GM19463 (cell line): ENCODE results near the gene LRP1.

Experiments
- ATAC-seq: cut with Tn5 transposase; IDR thresholded peaks from one replicate; pipeline ENCODE4 v1.9.1; 2021; ENCODE audit warnings: mild to moderate bottlenecking, moderate library complexity; ENCODE audit not compliant: unreplicated experiment

LRP1 gene

DNA sequence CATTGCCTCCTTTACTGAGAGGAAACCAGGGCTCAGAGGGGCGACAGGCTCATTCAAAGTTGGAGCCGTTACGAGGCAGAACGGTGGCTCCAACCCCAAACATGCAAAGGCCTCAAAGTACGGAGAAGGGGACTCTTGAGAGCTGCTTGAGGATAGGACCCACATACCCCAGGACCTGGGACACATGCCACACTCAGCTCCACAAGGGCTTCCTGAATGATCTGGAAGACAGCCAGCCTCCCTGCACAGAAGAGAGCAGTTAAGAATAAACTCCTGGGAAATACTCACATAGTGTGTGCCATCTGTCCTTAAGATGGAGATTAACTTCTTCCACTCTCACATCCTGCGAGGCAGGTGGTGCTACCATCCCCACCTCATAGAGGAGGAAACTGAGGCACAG is 61.8 kb downstream of the LRP1 start:
- no peak for ATAC-seq

- no peak for ATAC-seq
Measured at GRCh38 chr12:57190821-57191220, 62.5 kb downstream of the LRP1 start.

DNA sequence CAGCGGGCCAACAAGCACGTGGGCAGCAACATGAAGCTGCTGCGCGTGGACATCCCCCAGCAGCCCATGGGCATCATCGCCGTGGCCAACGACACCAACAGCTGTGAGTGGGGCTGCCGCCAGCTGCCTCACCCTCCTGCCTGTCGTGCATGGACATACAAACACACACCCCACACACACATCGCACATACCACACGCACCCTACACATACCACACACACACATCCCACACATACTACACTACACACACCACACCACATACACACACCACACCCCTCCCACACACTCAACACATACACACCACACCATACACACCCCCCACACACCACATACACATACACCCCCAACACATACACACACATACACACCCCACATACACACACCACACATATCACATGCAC is 63.1 kb downstream of the LRP1 start:
- ATAC-seq: no peak

GRCh38 chr12:57192920-57193319 is 64.6 kb downstream of the LRP1 start:
- ATAC-seq: no peak

DNA sequence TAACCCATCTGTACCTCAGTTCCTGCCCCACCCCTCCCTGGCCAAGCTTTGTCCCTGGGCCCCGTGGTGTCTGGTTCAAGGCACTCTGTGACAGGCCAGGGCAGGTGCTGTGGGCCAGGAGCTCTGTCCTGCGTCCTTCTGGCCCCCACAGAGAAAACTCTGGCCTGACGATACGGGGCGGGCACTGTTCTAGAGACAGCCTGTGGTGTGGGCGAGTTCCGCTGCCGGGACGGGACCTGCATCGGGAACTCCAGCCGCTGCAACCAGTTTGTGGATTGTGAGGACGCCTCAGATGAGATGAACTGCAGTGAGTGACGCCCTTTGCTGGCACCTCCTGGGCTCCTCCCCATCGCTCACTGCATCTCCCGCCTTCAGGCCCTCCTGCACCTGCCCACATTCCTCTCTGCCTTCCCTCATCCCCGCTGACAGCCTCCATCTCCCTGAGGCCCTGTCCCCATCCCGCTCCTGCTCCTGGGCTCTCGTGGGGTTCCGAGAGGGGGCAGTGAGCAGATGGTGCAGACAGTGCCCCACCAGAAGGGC is 65.5 kb downstream of the LRP1 start:
- no peak for ATAC-seq

DNA sequence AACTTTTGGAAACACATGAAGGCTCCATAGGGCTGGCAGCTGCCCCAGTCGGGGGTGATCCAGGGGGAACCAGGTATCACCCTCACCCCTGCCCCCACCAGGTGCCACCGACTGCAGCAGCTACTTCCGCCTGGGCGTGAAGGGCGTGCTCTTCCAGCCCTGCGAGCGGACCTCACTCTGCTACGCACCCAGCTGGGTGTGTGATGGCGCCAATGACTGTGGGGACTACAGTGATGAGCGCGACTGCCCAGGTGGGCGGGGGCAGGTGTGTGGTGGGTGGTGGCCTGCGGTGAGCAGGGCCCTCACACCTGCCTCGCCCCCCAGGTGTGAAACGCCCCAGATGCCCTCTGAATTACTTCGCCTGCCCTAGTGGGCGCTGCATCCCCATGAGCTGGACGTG is 66.0 kb downstream of the LRP1 start:
- no peak for ATAC-seq

- ATAC-seq: no peak
Measured at GRCh38 chr12:57195186-57195585, 66.9 kb downstream of the LRP1 start.

DNA sequence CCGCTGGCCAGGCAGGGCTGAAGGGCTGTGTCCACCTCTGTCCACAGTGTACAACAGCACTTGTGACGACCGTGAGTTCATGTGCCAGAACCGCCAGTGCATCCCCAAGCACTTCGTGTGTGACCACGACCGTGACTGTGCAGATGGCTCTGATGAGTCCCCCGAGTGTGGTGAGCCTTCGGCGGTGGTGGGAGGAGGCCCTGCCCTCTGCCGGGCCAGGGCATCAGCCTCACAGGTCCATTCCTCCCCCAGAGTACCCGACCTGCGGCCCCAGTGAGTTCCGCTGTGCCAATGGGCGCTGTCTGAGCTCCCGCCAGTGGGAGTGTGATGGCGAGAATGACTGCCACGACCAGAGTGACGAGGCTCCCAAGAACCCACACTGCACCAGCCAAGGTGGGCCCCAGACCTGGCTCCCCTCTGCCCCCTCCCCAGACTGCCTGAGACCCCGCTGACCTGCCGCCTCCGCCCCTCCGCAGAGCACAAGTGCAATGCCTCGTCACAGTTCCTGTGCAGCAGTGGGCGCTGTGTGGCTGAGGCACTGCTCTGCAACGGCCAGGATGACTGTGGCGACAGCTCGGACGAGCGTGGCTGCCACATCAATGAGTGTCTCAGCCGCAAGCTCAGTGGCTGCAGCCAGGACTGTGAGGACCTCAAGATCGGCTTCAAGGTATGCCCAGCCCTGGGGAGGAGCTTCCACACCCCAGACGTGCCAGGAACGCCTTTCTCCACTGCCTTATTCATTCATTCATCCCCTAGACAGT is 67.5 kb downstream of the LRP1 start:
- ATAC-seq: no peak

GRCh38 chr12:57196439-57196838 is 68.2 kb downstream of the LRP1 start:
- no peak for ATAC-seq

DNA sequence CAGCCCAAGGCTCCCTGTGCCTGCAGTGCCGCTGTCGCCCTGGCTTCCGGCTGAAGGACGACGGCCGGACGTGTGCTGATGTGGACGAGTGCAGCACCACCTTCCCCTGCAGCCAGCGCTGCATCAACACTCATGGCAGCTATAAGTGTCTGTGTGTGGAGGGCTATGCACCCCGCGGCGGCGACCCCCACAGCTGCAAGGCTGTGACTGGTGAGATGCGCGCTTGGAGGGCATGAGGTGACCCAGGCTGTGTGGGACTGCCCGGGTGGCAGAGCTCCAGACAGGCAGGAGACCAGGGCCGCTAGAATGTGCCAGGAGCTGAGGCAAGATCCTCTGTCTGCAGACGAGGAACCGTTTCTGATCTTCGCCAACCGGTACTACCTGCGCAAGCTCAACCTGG is 68.7 kb downstream of the LRP1 start:
- ATAC-seq: no peak

DNA sequence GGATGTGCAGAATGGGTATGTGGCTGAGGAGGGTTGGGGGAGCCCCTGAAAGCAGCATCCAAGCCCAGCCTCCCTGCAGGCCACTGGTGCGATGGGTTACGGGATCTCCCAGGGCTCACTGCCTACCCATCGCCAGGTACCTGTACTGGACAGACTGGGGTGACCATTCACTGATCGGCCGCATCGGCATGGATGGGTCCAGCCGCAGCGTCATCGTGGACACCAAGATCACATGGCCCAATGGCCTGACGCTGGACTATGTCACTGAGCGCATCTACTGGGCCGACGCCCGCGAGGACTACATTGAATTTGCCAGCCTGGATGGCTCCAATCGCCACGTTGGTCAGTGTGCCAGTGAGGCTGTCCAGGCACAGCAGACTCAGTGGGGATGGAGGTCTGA is 70.0 kb downstream of the LRP1 start:
- ATAC-seq: no peak

DNA sequence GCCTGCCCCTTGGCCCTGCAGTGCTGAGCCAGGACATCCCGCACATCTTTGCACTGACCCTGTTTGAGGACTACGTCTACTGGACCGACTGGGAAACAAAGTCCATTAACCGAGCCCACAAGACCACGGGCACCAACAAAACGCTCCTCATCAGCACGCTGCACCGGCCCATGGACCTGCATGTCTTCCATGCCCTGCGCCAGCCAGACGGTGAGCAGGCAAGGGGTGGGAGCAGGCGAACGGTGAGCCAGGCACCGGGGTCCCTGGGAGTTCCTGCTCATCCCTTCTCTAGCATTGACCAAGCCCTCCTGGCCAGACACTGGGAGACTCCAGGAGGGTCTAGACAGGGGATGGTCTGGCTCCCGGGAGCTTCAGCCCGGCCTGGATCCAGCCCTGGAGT is 70.9 kb downstream of the LRP1 start:
- no peak for ATAC-seq

- ATAC-seq: no peak
Measured at GRCh38 chr12:57200497-57200896, 72.2 kb downstream of the LRP1 start.

- ATAC-seq: no peak
Measured at GRCh38 chr12:57201219-57201618, 72.9 kb downstream of the LRP1 start.

DNA sequence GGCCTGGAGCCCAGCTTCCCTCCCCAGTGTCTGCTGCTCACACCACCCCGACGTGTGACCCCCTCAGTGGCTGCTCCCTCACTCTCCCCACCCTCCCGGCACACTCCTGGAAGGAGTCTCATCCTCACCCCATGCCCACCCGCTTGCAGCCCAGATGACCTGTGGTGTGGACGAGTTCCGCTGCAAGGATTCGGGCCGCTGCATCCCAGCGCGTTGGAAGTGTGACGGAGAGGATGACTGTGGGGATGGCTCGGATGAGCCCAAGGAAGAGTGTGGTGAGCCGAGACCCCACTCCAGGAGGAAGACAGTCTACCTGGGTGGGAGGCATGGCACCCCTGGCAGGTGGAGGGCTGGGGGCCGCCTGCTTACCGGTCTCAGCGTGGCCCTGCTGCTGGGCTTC is 73.3 kb downstream of the LRP1 start:
- ATAC-seq: no peak

- ATAC-seq: no peak
Measured at GRCh38 chr12:57202321-57202720, 74.0 kb downstream of the LRP1 start.

- ATAC-seq: no peak
Measured at GRCh38 chr12:57203201-57203600, 74.9 kb downstream of the LRP1 start.

- ATAC-seq: no peak
Measured at GRCh38 chr12:57203791-57204190, 75.5 kb downstream of the LRP1 start.

DNA sequence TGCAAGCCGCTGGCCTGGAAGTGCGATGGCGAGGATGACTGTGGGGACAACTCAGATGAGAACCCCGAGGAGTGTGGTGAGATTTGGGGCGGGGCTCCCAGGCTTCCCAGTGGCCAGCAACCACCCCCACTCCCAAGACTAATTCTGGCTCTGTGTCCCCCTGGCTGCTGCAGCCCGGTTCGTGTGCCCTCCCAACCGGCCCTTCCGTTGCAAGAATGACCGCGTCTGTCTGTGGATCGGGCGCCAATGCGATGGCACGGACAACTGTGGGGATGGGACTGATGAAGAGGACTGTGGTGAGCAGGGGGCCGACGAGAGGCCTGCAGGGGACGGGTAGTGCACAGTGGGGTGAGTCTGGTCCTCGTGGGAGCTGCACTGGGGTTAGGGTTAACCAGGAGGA is 76.2 kb downstream of the LRP1 start:
- no peak for ATAC-seq

GRCh38 chr12:57205186-57205585 is 76.9 kb downstream of the LRP1 start:
- no peak for ATAC-seq

- no peak for ATAC-seq
Measured at GRCh38 chr12:57205931-57206330, 77.6 kb downstream of the LRP1 start.

GRCh38 chr12:57207731-57208630 is 79.7 kb downstream of the LRP1 start:
- no peak for ATAC-seq
